ENCODE data around the gene SIN3A. TPM values are rescaled to one million over a fixed set of nuclear protein-coding genes. Genes with fewer than 3 reads are reported as not detected.

SIN3A gene
- total and polyA plus RNA-seq, 2 of the 8 experiments (the other 6 are each of a cell fraction or from before 2014, with no cell fraction given): 69.5 to 109 TPM

GRCh38 chr15:75361361-75361988 is 90.0 kb downstream of the SIN3A start:
- Histone ChIP-seq H2BK120ac (replicated peaks; ENCODE audit: low read depth, low read length) (no peak overlapping the region), H2AK5ac (ENCODE audit: low read depth, low read length) (no peak overlapping the region), H3K36me3 (ENCODE audit: control insufficient read depth in 2 of 4, insufficient read depth in 4 of 4, low read length in 3 of 4) (peaks cover 0 to 21% (median 4%) of the 10 kb centered on the region in 4 experiments; a peak in 5 of 8 replicates), H4K5ac (ENCODE audit: insufficient read length, low read depth, low read length) (no peak overlapping the region), H2BK15ac (ENCODE audit: low read length) (no peak overlapping the region), H4K8ac (ENCODE audit: extremely low read depth, insufficient read depth, low read length) (peak overlapping the region; percentile 25; the same call in 1 of the 2 replicates), H3K9me3 (ENCODE audit: insufficient read depth in 2 of 2, low read depth in 1 of 2, low read length in 1 of 2) (no peaks in the 10 kb centered on the region), H4K20me1 (replicated peaks in 1 of 2; ENCODE audit: control insufficient read depth in 1 of 2, insufficient read depth in 2 of 2, low read length in 2 of 2) (peaks cover 0 to 5% of the 10 kb centered on the region in 2 experiments), H2BK12ac (ENCODE audit: low read depth, low read length) (no peak overlapping the region), H3K14ac (ENCODE audit: insufficient read length) (no peak overlapping the region), H3K4me2 (ENCODE audit: insufficient read depth in 1 of 2, low read depth in 2 of 2, low read length in 2 of 2) (no peak overlapping the region), H3K56ac (replicated peaks; ENCODE audit: insufficient read length, low read depth, low read length) (no peak overlapping the region), H4K91ac (replicated peaks; ENCODE audit: insufficient read length, low read length) (no peak overlapping the region), H3K4me3 (ENCODE audit: extremely low read depth in 1 of 4, insufficient read depth in 2 of 4, low read depth in 3 of 4, low read length in 4 of 4) (no peak overlapping the region), H2AFZ (ENCODE audit: low read length) (no peak overlapping the region), H3K27me3 (replicated peaks in 1 of 4; ENCODE audit: control insufficient read depth in 3 of 4, extremely low read depth in 1 of 4, insufficient read depth in 3 of 4, low read length in 3 of 4) (no peaks in the 10 kb centered on the region), H3K4me1 (replicated peaks in 1 of 4; ENCODE audit: control insufficient read depth in 3 of 4, insufficient read depth in 4 of 4, low read length in 3 of 4) (no peaks in the 10 kb centered on the region), H2BK5ac (ENCODE audit: low read depth, low read length) (no peak overlapping the region), H3K79me1 (ENCODE audit: low read depth, low read length) (no peaks in the 10 kb centered on the region), H3K18ac (ENCODE audit: extremely low read depth, low read length) (no peak overlapping the region), H3K79me2 (ENCODE audit: control insufficient read depth in 1 of 2, insufficient read depth in 2 of 2, low read length in 2 of 2) (no peaks in the 10 kb centered on the region), H3K23me2 (ENCODE audit: low read depth, low read length) (no peaks in the 10 kb centered on the region), H2BK20ac (ENCODE audit: low read length) (no peak overlapping the region), H3K9ac (replicated peaks in 1 of 4; ENCODE audit: extremely low read depth in 1 of 4, low read depth in 3 of 4, low read length in 3 of 4) (no peak overlapping the region; a peak in 1 of 7 replicates), H3K27ac (ENCODE audit: low read depth, low read length) (no peak overlapping the region), H3K4ac (replicated peaks; ENCODE audit: insufficient read length, low read depth, low read length) (no peak overlapping the region), H3K23ac (ENCODE audit: insufficient read length) (no peak overlapping the region)
- 92% methylated on average over 9 of the region's 10 CpGs; no CpG with 5 or more reads in 1 of the 2 experiments for WGBS, 2 experiments (ENCODE audit: extremely low coverage in 1 of 2, insufficient coverage in 1 of 2, insufficient read length in 1 of 2, insufficient replicate concordance in 2 of 2, low coverage in 1 of 2, low lambda C conversion rate in 2 of 2, missing lambda C conversion rate in 1 of 2)
- TF ChIP-seq USF2 (IDR thresholded peaks at IDR 0.05; ENCODE audit: low read length) (no peak), ZNF274 (IDR thresholded peaks at IDR 0.05; ENCODE audit: borderline replicate concordance, extremely low read depth, low read length) (no peak), NRF1 (IDR thresholded peaks at IDR 0.05; ENCODE audit: low read depth, low read length) (no peak), KDM4A (IDR thresholded peaks at IDR 0.05; ENCODE audit: low read depth, low read length, severe bottlenecking) (no peak)
- FAIRE-seq: no peak
- no peak for DNase-seq (ENCODE audit: low read depth in 1 of 2, low spot score in 2 of 2)
- ChIA-PET CTCF (ENCODE audit: partially characterized antibody) (no interaction called here), POLR2A (ENCODE audit: partially characterized antibody) (interaction anchor here (6.5 kb wide), 1 partner anchor 11 kb away, joined by 69 read pairs; the partner anchor contains the start of gene NEIL1)

All from H1 (cell line).